Activated CD8-positive, alpha-beta memory T cell treated with anti-CD3 and anti-CD28 coated beads for 36 hours (primary cell): ENCODE data around the gene C2CD2L. TPM values are rescaled to one million over a fixed set of nuclear protein-coding genes. Genes with fewer than 3 reads are reported as not detected.
"Not testable (repeated sequence)": the region's sequence is repeated elsewhere in the genome, so short reads cannot be mapped to it uniquely, and the experiment has no call there.

ENCODE experiments used
- CTCF ChIA-PET: fragments of 350-600 bp; sonication (Branson Sonifier 250); formaldehyde crosslinking; loops from one replicate; lab custom pipeline; 2021; ENCODE audit warnings: antibody characterized with exemption; lab: Charles Lee
- POLR2A ChIA-PET: fragments of 350-600 bp; sonication (Branson Sonifier 250); formaldehyde crosslinking; loops from one replicate; lab custom pipeline; 2021; ENCODE audit warnings: antibody characterized with exemption; lab: Charles Lee
- total RNA-seq, 2 experiments: library from RNA; stranded (reverse); gene quantifications; one replicate each; pipeline ENCODE4 v1.2.3, GENCODE V29; 2021

The C2CD2L gene
- total RNA-seq, 2 experiments from 2014 or later, result 26.0 to 26.6 TPM

- POLR2A ChIA-PET, result no interaction called here
- CTCF ChIA-PET, result no interaction called here
These were observed 48.8 kb downstream of the C2CD2L start for GRCh38 chr11:119155733-119156492.

- ChIA-PET CTCF (interaction anchor here (1.7 kb wide), 1 partner anchor 166 kb away, joined by 4 read pairs; no protein-coding TSS in a partner anchor), POLR2A (no interaction called here)
These were observed 49.4 kb downstream of the C2CD2L start for GRCh38 chr11:119156496-119156895.

- POLR2A ChIA-PET, result no interaction called here
These were observed 49.9 kb downstream of the C2CD2L start for GRCh38 chr11:119157063-119157462.

GRCh38 chr11:119158467-119158866 is 51.3 kb downstream of the C2CD2L start:
- ChIA-PET POLR2A (no interaction called here), CTCF (interaction anchor here (1.7 kb wide), 1 partner anchor 164 kb away, joined by 4 read pairs; no protein-coding TSS in a partner anchor)

More at GRCh38 chr11:119157063-119157462, 49.9 kb downstream of the C2CD2L start:
- CTCF ChIA-PET, result interaction anchor here (1.7 kb wide), 1 partner anchor 166 kb away, joined by 4 read pairs; no protein-coding TSS in a partner anchor

GRCh38 chr11:119160151-119160550 is 53.0 kb downstream of the C2CD2L start:
- CTCF ChIA-PET, result interaction anchor here (2.0 kb wide), 1 partner anchor 10 kb away, joined by 5 read pairs; no protein-coding TSS in a partner anchor
- POLR2A ChIA-PET, result no interaction called here

GRCh38 chr11:119161871-119162270 is 54.7 kb downstream of the C2CD2L start:
- POLR2A ChIA-PET, result no interaction called here
- CTCF ChIA-PET, result no interaction called here

GRCh38 chr11:119166368-119167076 is 59.4 kb downstream of the C2CD2L start:
- POLR2A ChIA-PET, result no interaction called here
- CTCF ChIA-PET, result interaction anchor here (0.8 to 1.0 kb wide), 2 partner anchors 31 to 32 kb away, joined by 3 to 4 read pairs; no protein-coding TSS in a partner anchor

GRCh38 chr11:119167077-119167458 is 59.9 kb downstream of the C2CD2L start:
- CTCF ChIA-PET, result interaction anchor here (0.9 to 1.0 kb wide), 2 partner anchors 15 to 30 kb away, joined by 3 to 4 read pairs; no protein-coding TSS in a partner anchor

GRCh38 chr11:119167933-119168332 is 60.8 kb downstream of the C2CD2L start:
- POLR2A ChIA-PET, result no interaction called here
- CTCF ChIA-PET, result interaction anchor here (0.9 kb wide), 1 partner anchor 16 kb away, joined by 3 read pairs; no protein-coding TSS in a partner anchor

More at GRCh38 chr11:119167077-119167458, 59.9 kb downstream of the C2CD2L start:
- POLR2A ChIA-PET, result not testable (repeated sequence)

Other genes starting within 250 kb of the C2CD2L start
- 1 to 10 TPM; 2.3 TPM for gene CXCR5, start 223.5 kb upstream of the C2CD2L start, total RNA-seq
- gene BCL9L, start 181.4 kb upstream of the C2CD2L start, total RNA-seq, result 10 to 100 TPM; 23.8 to 26.3 TPM
- not detected for gene UPK2, start 151.0 kb upstream of the C2CD2L start, total RNA-seq
- not detected for gene FOXR1, start 135.6 kb upstream of the C2CD2L start, total RNA-seq
- 10 to 100 TPM; 32.7 to 33.4 TPM for gene CENATAC, start 109.2 kb upstream of the C2CD2L start, total RNA-seq
- gene RPS25, start 89.0 kb upstream of the C2CD2L start, total RNA-seq, result 1,000 to 10,000 TPM; 1,363 to 1,371 TPM
- 100 to 1,000 TPM; 136 to 145 TPM for gene TRAPPC4, start 88.6 kb upstream of the C2CD2L start, total RNA-seq
- gene SLC37A4, start 76.5 kb upstream of the C2CD2L start, total RNA-seq, result 10 to 100 TPM; 29.9 to 30.4 TPM
- 100 to 1,000 TPM; 151 to 159 TPM for gene HYOU1, start 50.1 kb upstream of the C2CD2L start, total RNA-seq
- gene VPS11, start 39.5 kb upstream of the C2CD2L start, total RNA-seq, result 10 to 100 TPM; 20.6 to 21.0 TPM
- 10 to 100 TPM; 40.5 to 41.3 TPM for gene HMBS, start 22.5 kb upstream of the C2CD2L start, total RNA-seq
- 10 to 100 TPM; 76.3 to 90.1 TPM for gene DPAGT1, start 5.5 kb upstream of the C2CD2L start, total RNA-seq
- 10 to 100 TPM; 26.5 to 27.5 TPM for gene HINFP, start 14.2 kb downstream of the C2CD2L start, total RNA-seq
- under 1 TPM in 1 of 2 experiments, not detected in 1; 0.08 TPM for gene ABCG4, start 41.7 kb downstream of the C2CD2L start, total RNA-seq
- gene NLRX1, start 61.4 kb downstream of the C2CD2L start, total RNA-seq, result 10 to 100 TPM; 18.2 TPM
- not detected for gene NHERF4, start 78.1 kb downstream of the C2CD2L start, total RNA-seq
- 10 to 100 TPM; 26.3 to 26.9 TPM for gene CBL, start 99.0 kb downstream of the C2CD2L start, total RNA-seq
- gene MCAM, start 209.8 kb downstream of the C2CD2L start, total RNA-seq, result 1 to 10 TPM; 4.6 to 4.8 TPM
- 10 to 100 TPM; 32.8 to 33.7 TPM for gene RNF26, start 227.2 kb downstream of the C2CD2L start, total RNA-seq
- not detected for gene C1QTNF5, start 233.5 kb downstream of the C2CD2L start, total RNA-seq
- not detected for gene MFRP, start 239.4 kb downstream of the C2CD2L start, total RNA-seq